Mesenchymal stem cell (in vitro differentiated cells and primary cell): ENCODE measurements around the gene PAK2.
A peak's percentile ranks its signal among the peaks of the same experiment; 100 is the strongest.

Experiments used
- DNase-seq: peaks from one replicate; pipeline ENCODE4 v3.0.0-alpha.2; 2013
- H2AFZ ChIP-seq: one replicate; pipeline ENCODE4 v1.6.1; 2013; ENCODE audit warnings: low read depth, mild to moderate bottlenecking, control low read depth, inconsistent platforms, low read length, moderate library complexity
- H2AK5ac ChIP-seq: 2 replicates; pipeline ENCODE4 v1.6.1; 2013; ENCODE audit warnings: low read length, moderate library complexity, mild to moderate bottlenecking, inconsistent platforms; ENCODE audit not compliant: severe bottlenecking
- H2BK120ac ChIP-seq: one replicate; pipeline ENCODE4 v1.6.1; 2013; ENCODE audit warnings: low read depth, mild to moderate bottlenecking, inconsistent platforms, low read length, moderate library complexity
- H2BK12ac ChIP-seq, 2 experiments: one replicate each; pipeline ENCODE4 v1.6.1; 2013; ENCODE audit warnings: inconsistent platforms in 2 of 2, low read length in 2 of 2, mild to moderate bottlenecking in 2 of 2, moderate library complexity in 2 of 2, control low read depth in 1 of 2
- H2BK15ac ChIP-seq: one replicate; pipeline ENCODE4 v1.6.1; 2013; ENCODE audit warnings: mild to moderate bottlenecking, low read depth, inconsistent platforms; ENCODE audit not compliant: poor library complexity, severe bottlenecking
- H2BK5ac ChIP-seq: 2 replicates; pipeline ENCODE4 v1.6.1; 2013; ENCODE audit warnings: low read depth, mild to moderate bottlenecking, low read length, control low read depth, inconsistent platforms; ENCODE audit not compliant: poor library complexity, severe bottlenecking
- H3K14ac ChIP-seq, 2 experiments: one replicate each; pipeline ENCODE4 v1.6.1; 2013; ENCODE audit warnings: inconsistent platforms in 2 of 2, low read length in 2 of 2, control low read depth in 1 of 2, mild to moderate bottlenecking in 1 of 2, moderate library complexity in 1 of 2
- H3K18ac ChIP-seq, 2 experiments: one replicate each; pipeline ENCODE4 v1.6.1; 2013; ENCODE audit warnings: inconsistent platforms in 2 of 2, low read length in 2 of 2, control low read depth in 1 of 2, low read depth in 1 of 2, mild to moderate bottlenecking in 1 of 2
- H3K23ac ChIP-seq, 2 experiments: one replicate each; pipeline ENCODE4 v1.6.1; 2013; ENCODE audit warnings: inconsistent platforms in 2 of 2, low read length in 2 of 2, mild to moderate bottlenecking in 2 of 2, moderate library complexity in 2 of 2, control low read depth in 1 of 2
- H3K27ac ChIP-seq: 2 replicates; pipeline ENCODE4 v1.5.1; 2013; ENCODE audit warnings: mild to moderate bottlenecking, moderate library complexity, low read length, control low read depth, inconsistent platforms; ENCODE audit not compliant: poor library complexity, severe bottlenecking
- H3K27me3 ChIP-seq, 2 experiments: 2 replicates each; pipeline versions ENCODE4 v1.6.1 to v1.7.0; 2013; ENCODE audit warnings: low read length in 2 of 2, mild to moderate bottlenecking in 2 of 2, moderate library complexity in 2 of 2, control low read depth in 1 of 2, inconsistent platforms in 1 of 2; ENCODE audit not compliant: control insufficient read depth in 1 of 2, insufficient read depth in 1 of 2
- H3K36me3 ChIP-seq, 2 experiments: 2 replicates each; pipeline versions ENCODE4 v1.6.1 to v1.7.0; 2013; ENCODE audit warnings: low read length in 2 of 2, control low read depth in 1 of 2, inconsistent platforms in 1 of 2, low read depth in 1 of 2, mild to moderate bottlenecking in 1 of 2; ENCODE audit not compliant: insufficient read depth in 2 of 2, control insufficient read depth in 1 of 2
- H3K4ac ChIP-seq, 2 experiments: one replicate each; pipeline ENCODE4 v1.6.1; 2013; ENCODE audit warnings: inconsistent platforms in 2 of 2, low read length in 2 of 2, mild to moderate bottlenecking in 2 of 2, moderate library complexity in 2 of 2, control low read depth in 1 of 2, low read depth in 1 of 2
- H3K4me1 ChIP-seq: 2 replicates; pipeline ENCODE4 v1.6.1; 2013; ENCODE audit warnings: low read depth, low read length, control low read depth; ENCODE audit not compliant: control insufficient read depth, insufficient read depth
- H3K4me2 ChIP-seq: 2 replicates; pipeline ENCODE4 v1.6.1; 2013; ENCODE audit warnings: low read length, mild to moderate bottlenecking, inconsistent platforms; ENCODE audit not compliant: poor library complexity, severe bottlenecking
- H3K4me3 ChIP-seq, 2 experiments: 2 replicates each; pipeline versions ENCODE4 v1.5.1 to v1.7.0; 2013; ENCODE audit warnings: low read length in 2 of 2, mild to moderate bottlenecking in 2 of 2, control low read depth in 1 of 2, low read depth in 1 of 2; ENCODE audit not compliant: insufficient read depth in 1 of 2
- H3K79me1 ChIP-seq: replicated peaks from 2 replicates; pipeline ENCODE4 v1.6.1; 2013; ENCODE audit warnings: mild to moderate bottlenecking, control low read depth, low read length, inconsistent platforms; ENCODE audit not compliant: poor library complexity, severe bottlenecking
- H3K9ac ChIP-seq: 2 replicates; pipeline ENCODE4 v1.7.0; 2013; ENCODE audit warnings: mild to moderate bottlenecking, low read length, moderate library complexity
- H3K9me3 ChIP-seq: 2 replicates; pipeline ENCODE4 v1.7.0; 2013; ENCODE audit warnings: mild to moderate bottlenecking, low read length; ENCODE audit not compliant: control insufficient read depth
- H4K8ac ChIP-seq: one replicate; pipeline ENCODE4 v1.6.1; 2013; ENCODE audit warnings: inconsistent platforms, mild to moderate bottlenecking, low read length, moderate library complexity
- H4K91ac ChIP-seq: one replicate; pipeline ENCODE4 v1.6.1; 2013; ENCODE audit warnings: mild to moderate bottlenecking, low read length, inconsistent platforms
- WGBS: methylation state at CpG from one replicate; pipeline ENCODE4 v1.1.7; 2013; ENCODE audit warnings: mixed read lengths; 5-methylcytosine and 5-hydroxymethylcytosine counted together

PAK2 gene

DNA sequence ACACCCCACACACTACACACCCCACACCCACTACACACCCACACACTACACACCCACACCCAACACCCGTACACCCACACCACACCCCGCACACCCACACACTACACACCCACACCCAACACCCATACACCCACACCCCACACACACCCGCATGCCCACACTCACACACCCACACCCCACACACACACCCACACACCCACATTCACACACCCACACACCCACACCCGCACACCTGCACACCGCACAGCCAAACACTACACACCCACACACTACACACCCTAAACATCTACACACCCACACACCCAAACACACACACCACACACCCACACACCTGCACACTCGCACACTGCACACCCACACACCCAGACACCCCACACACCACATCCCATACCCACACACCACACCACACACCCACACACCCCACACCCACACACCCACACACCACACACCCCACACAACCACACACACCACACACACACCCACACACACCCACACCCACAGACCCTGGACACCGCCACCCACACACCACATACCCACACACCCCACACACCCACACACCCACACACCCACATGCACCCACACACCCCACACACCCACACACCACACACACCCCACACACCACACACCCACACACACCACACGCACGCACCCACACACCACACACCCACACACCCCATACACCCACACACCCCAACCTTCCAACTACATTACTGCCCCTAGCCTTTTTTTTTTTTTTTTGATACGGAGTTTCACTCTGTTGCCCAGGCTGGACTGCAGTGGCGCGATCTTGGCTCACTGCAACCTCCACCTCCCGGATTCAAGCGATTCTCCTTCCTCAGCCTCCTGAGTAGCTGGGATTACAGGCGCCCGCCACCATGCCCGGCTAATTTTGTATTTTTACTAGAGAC is 44.5 kb upstream of the PAK2 start:
- Histone ChIP-seq H2BK12ac (no peak overlapping the region), H3K27me3 (peaks cover 0 to 5% of the 10 kb centered on the region in 2 experiments), H2BK15ac (no peak overlapping the region), H2AK5ac (no peak overlapping the region), H3K4ac (no peak overlapping the region), H3K9me3 (no peaks in the 10 kb centered on the region), H3K4me2 (no peak overlapping the region), H2AFZ (no peak overlapping the region), H4K8ac (no peak overlapping the region), H3K79me1 (no peaks in the 10 kb centered on the region), H3K18ac (no peak overlapping the region), H3K9ac (no peak overlapping the region), H3K36me3 (no peaks in the 10 kb centered on the region), H4K91ac (no peak overlapping the region), H2BK5ac (no peak overlapping the region), H3K4me3 (peak overlapping the region in 1 of 2 experiments; percentile 28), H3K27ac (no peak overlapping the region), H3K4me1 (peaks cover 5% of the 10 kb centered on the region), H2BK120ac (no peak overlapping the region), H3K14ac (peak overlapping the region in 1 of 2 experiments; percentile 13), H3K23ac (no peak overlapping the region)
- no peak for DNase-seq
- WGBS = 98% methylated on average over 17 of the region's 17 CpGs

DNA sequence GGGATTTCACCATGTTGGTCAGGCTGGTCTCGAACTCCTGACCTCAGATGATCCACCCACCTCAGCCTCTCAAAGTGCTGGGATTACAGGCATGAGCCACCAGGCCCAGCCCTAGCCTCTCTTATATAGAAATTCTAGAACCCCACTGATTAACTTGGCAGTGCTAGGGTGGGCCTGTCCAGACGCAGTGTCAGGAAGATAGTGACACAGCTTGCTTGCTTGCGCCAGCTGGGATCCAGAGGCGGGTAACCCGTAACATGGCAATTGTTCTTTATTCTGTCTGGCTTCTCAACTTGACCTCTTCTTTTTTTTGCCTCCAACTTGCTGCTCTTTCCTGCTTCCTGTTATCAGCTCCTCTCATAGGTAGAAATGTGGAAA is 43.8 kb upstream of the PAK2 start:
- no peaks in the 10 kb centered on the region for H3K9me3 ChIP-seq
- H4K8ac ChIP-seq = no peak overlapping the region
- no peak overlapping the region for H3K27ac ChIP-seq
- H3K27me3 ChIP-seq = peaks cover 0 to 5% of the 10 kb centered on the region in 2 experiments
- DNase-seq = no peak
- no peaks in the 10 kb centered on the region for H3K36me3 ChIP-seq
- H3K4me2 ChIP-seq = no peak overlapping the region
- H3K4ac ChIP-seq = no peak overlapping the region
- no peak overlapping the region for H2BK15ac ChIP-seq
- no peak overlapping the region for H4K91ac ChIP-seq
- WGBS = 88% methylated on average over 5 of the region's 5 CpGs
- no peak overlapping the region for H3K14ac ChIP-seq
- no peak overlapping the region for H3K9ac ChIP-seq
- no peak overlapping the region for H2BK5ac ChIP-seq
- H2BK120ac ChIP-seq = no peak overlapping the region
- no peak overlapping the region for H3K4me3 ChIP-seq
- H3K79me1 ChIP-seq = no peaks in the 10 kb centered on the region
- H2AFZ ChIP-seq = no peak overlapping the region
- no peak overlapping the region for H2BK12ac ChIP-seq
- H3K4me1 ChIP-seq = peaks cover 5% of the 10 kb centered on the region
- no peak overlapping the region for H3K18ac ChIP-seq
- H2AK5ac ChIP-seq = no peak overlapping the region
- H3K23ac ChIP-seq = no peak overlapping the region

DNA sequence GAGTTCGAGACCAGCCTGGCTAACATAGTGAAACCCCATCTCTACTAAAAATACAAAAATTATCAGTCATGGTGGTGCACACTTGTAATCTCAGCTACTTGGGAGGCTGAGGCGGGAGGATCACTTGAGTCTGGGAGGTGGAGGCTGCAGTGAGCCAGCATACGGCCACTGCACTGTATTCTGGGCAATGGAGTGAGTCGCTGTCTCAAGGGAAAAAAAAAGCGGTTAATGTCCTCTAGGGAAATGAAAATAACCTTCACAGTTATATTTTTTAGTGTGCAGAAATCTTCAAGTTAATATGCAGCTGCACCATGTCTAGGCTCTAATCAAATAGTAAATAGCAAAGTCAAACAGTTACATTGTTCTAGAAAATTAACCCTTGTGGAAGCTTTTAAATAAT is 42.4 kb upstream of the PAK2 start:
- Histone ChIP-seq H3K4me1 (peaks cover 5% of the 10 kb centered on the region), H2BK120ac (no peak overlapping the region), H3K18ac (no peak overlapping the region), H2AK5ac (no peak overlapping the region), H3K23ac (no peak overlapping the region), H3K79me1 (no peaks in the 10 kb centered on the region), H3K9me3 (no peaks in the 10 kb centered on the region), H3K14ac (no peak overlapping the region), H3K27ac (no peak overlapping the region), H2BK15ac (no peak overlapping the region), H3K9ac (no peak overlapping the region), H3K4me2 (no peak overlapping the region), H3K36me3 (no peaks in the 10 kb centered on the region), H2BK5ac (no peak overlapping the region), H2AFZ (no peak overlapping the region), H4K91ac (no peak overlapping the region), H3K27me3 (no peaks in the 10 kb centered on the region), H3K4ac (no peak overlapping the region), H4K8ac (no peak overlapping the region), H3K4me3 (no peak overlapping the region), H2BK12ac (no peak overlapping the region)
- WGBS = 89% methylated on average over 2 of the region's 5 CpGs
- DNase-seq = no peak

DNA sequence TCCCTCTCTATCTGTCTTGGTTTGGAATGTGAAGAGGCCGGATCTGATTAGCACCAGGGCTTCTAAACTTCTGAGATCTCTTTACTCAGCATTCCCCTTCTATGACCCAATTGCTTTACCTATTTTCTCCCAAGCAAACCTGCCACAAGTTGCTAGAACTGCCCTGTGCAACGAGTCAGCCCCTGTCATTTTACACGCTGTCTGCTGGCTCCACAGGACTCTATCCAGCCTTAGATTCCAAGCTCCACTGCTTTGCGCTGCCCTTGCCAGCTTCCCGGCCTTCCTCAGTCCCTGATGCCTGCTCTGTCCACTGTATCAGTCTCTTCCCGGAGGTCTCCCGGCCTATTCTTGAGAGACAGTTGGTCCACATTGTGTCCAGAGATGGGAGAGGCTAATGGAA is 39.9 kb upstream of the PAK2 start:
- H2BK15ac ChIP-seq = no peak overlapping the region

More for the DNA sequence above, 39.9 kb upstream of the PAK2 start:
- Histone ChIP-seq H2BK12ac (no peak overlapping the region), H2BK5ac (no peak overlapping the region), H3K27me3 (no peaks in the 10 kb centered on the region), H3K9ac (no peak overlapping the region), H3K36me3 (no peaks in the 10 kb centered on the region), H3K4me3 (no peak overlapping the region), H3K23ac (no peak overlapping the region), H3K79me1 (no peaks in the 10 kb centered on the region), H3K4me1 (peaks cover 3% of the 10 kb centered on the region), H3K4me2 (no peak overlapping the region), H2AFZ (no peak overlapping the region), H3K27ac (no peak overlapping the region), H3K9me3 (no peaks in the 10 kb centered on the region), H2BK120ac (no peak overlapping the region), H4K91ac (no peak overlapping the region), H2AK5ac (no peak overlapping the region), H3K14ac (no peak overlapping the region), H3K4ac (no peak overlapping the region), H3K18ac (no peak overlapping the region), H4K8ac (no peak overlapping the region)
- no peak for DNase-seq
- 87% methylated on average over 7 of the region's 7 CpGs for WGBS
